NCI-H748 (cell line): ENCODE data around the gene PHF21B.

Experiments
- DNase-seq: peaks from one replicate; lab custom pipeline; 2025; ENCODE audit not compliant: unreplicated experiment; lab: John Stamatoyannopoulos, UW

PHF21B gene

DNA sequence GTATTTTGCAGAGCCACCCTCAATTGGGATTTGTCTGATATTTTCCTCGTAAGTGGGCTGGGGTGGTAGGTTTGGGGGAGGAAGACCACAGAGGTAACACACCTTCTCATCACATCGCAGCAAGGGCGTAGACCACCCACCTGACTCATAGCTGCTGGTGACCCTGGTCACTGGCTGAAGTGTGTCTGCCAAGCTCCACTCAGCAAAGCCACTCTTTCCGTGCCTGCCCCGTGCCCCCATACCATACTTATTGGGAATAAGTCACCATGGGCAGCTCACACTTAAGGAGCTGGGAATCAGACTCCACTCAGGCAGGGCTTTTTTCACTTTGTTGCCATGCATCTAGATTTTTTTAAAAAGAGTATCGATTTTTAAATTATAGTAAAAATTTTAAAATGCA, 111.6 kb downstream of the PHF21B start:
- DNase-seq, result no peak

DNA sequence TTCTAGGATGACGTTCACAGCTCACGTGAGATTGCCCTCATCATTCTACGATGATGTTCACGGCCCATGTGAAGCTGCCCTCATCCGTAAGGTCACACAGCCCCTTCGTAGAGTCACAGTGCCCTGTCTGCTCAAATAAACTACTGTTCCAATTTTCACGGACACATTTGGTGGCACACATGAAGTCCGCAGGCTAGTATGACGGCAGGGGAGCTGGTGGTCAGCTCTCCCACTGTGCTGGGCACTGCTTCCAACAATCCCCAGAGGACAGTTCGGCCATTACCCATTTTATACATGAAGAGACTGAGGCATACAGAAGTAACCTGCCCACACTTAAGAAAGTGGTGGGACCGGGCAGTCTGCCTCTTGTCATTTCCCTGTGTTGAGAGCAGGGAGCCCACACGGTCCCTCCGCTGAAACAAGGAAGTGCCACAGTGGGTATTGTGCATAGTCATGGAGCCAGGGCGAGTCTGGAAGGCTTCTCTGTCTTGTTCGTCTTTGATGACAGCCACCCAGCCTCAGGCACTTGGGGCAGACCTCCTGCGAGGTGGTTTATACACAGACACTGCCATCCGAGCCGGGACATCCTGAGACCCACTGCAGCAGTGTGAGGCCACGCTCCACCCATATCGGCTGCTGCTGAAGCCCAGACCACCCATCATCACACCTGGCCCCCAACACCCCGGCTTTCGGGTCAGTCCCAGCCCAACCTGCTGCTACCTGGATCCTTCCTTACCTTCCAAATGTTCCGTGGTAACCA, 114.3 kb downstream of the PHF21B start:
- no peak for DNase-seq

DNA sequence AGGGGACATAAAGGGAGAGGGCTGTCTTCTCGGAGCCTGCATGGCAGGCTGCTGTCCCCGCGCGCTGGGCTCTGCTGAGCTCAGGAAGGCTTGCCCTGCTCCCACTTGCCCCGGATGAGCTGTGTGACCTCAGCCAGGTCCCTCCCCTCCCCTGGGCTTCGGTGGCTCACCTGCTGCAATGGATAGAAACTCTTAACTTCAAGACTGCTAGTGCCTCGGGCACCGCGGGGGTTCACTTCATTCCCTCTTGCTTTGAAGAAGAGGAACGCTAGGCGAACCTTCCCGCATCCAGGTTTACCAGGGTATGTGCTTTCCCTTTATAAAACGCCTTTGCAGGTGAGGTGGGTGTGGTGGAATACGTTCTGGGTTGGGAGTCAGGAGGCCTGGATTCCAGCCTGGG, 115.0 kb downstream of the PHF21B start:
- no peak for DNase-seq

DNA sequence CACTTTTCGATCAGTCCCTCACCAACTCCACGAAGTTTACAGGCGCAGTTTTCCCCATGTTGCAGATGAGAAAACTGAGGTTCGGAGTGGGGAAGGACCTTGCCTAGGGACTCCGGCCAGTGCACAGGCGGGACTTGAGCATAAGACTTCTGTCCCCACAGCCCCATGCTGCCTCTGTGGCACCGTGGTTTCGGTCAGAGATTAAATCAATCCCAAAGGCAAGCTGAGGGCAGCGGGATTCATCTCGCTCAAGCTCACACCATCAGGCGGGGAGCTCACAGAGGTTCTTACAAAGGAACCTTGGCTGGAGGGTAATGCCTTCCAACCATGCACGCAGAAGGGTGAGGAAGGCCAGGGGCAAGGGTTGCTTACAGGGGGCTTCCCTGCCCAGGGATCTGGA, 115.5 kb downstream of the PHF21B start:
- no peak for DNase-seq

DNA sequence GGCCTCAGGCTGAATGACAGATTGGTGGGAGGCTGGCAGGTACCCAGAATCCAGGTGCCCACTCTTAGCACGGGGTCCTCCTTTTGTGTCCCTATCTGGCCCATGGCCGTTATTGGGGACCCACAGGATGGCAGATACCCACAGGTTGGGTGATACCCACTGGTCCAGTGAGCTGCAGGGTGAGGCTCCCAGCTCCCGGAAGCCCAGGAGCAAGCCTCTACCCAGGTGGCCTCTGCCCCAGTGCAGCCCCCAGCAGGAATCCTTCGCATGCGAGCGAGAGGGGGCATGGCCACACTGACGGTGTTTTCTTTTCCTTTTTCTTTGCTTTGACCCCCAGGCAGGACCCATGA, 116.1 kb downstream of the PHF21B start:
- no peak for DNase-seq

DNA sequence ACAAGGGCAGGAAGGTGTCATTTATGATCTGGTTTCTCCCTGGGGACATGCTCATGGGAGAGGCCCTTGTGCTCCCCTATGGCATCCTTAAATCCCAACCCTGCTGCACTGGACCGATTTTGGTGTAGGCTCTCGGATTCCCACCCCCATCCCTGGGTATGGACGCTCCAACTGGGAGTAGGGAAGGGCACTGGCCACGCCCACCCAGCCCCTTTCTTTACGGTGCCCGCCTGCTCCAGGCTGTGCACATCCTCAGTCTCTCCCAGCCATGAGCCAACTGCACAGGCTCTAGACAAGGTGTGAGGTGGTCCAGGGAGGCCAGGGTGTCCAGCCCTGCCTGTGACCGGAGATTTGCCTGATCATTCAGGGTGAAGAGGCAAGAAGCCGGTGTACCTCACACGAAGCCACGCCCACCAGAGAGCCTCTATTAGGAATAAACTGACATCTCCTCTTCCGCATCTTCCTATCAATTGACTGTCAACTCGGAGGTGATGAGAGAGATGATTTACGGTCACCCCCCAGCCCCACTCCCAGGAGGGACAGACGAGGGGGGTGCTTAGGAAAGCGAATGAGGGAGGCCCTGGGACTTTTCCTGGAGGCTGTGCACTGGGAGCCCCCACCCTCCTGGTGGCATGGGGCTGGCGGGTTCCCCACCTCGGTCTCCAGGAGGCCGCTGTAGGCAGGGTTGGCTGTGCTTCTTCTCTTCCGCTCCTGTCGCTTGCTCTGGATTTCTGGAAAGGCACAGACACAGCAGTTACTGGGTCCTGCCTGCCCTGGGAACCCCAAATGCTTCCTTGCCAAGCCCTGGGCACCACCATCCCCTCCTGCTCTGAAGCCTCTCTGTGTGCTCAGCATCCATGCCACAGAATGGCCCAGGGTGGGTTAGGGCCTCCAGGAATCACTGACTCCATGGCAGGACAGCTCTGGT, 116.7 kb downstream of the PHF21B start:
- DNase-seq, result no peak

DNA sequence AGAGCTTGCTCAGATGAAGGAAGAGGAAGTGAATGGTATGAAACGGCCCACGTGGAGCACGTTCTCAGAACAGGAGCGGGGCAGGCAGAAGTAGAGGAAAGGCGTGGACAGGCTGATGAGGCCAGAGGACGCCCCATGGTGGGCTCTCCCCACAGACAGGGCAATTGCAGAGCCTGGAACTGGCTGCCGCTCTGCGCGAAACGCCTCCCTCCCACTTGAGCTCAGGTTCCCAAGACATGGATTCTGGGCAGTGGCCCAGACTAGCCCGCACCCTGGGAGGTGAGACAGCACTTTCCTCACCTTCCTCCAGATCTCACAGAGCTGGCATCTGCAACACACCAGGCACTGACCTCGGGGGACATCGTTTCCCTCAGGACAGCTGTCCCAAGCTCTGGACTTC, 117.6 kb downstream of the PHF21B start:
- DNase-seq, result no peak

DNA sequence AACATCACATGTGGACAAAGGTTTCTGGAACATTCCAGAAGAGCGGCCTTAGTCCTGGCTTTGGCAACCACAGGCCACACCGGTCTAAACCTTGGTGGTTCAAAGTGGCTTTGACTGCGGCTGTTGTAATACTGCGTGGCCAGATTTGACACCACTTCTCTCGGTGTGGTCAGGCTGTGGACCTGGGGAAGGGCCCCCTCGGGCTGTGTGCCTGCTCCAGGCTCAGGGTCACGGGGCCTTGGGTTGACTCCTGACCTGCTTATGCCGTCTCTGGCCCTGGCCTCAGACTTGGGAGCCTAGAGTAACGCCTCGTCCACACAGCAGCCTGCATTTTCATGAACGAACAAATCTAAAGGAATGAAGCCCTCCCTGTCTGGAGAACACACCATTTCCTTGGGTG, 118.0 kb downstream of the PHF21B start:
- no peak for DNase-seq

DNA sequence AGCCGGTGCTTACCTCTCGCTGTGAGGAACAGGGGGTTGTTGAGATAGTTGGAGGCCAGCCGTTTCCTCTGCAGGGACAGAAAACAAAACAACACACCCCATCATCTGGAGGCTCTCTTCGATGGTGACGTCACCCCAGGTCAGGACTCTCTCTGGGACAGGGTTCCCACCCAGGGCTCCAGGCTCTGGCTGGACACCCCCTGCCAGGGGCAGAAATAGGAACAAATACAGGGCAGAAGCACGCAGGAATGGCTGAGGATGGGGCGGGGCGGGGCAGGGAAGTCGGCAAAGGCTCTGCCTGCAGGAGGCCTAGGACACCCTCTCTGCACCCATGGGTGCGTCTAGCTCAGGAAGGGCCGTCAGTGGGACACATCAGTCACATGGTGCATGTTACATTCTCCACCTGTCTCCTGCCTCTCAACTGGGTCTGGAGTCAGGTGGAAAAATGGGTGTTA, 118.5 kb downstream of the PHF21B start:
- DNase-seq, result no peak

DNA sequence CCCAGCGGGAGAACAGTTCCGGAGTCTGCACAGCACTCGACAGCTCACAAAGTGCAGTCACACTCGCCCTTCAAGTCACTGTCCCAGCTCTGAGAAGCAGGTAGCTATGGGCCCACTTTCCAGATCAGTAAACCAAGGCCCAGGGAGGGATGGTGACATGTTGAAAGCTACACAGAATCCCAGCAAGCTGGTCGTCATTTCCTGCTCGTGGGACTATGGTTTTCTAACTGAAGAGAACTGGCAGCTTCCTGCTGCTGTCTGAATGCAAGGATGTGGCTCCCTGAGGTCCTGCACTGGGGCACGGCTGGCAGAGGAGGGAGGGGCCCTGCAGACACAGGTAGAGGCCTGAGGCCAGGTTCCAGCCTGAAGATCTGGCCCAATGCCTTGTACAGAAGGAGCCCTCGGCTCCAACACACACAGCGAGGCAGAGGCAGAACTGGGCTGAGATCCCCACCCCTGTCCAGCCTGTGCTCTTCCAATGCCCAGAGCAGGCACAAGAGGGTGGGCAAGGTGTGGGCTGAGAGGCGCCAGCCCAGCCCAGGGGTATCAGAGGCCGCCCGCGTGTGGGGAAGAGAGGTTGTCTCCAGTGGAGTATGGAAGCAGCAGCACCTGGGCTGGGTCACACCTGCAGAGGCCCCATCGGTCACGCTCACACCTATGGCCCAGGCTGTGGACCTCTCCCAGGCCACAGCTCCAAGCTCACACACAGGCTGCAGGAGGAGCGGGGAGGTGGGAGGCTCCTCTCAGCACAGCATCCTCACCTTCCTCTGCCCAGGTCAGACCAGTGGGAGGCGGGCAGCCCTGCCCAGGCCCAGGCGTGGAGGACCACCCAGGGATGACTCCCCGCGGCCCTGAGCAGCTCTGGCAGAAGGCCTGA, 119.2 kb downstream of the PHF21B start:
- no peak for DNase-seq

DNA sequence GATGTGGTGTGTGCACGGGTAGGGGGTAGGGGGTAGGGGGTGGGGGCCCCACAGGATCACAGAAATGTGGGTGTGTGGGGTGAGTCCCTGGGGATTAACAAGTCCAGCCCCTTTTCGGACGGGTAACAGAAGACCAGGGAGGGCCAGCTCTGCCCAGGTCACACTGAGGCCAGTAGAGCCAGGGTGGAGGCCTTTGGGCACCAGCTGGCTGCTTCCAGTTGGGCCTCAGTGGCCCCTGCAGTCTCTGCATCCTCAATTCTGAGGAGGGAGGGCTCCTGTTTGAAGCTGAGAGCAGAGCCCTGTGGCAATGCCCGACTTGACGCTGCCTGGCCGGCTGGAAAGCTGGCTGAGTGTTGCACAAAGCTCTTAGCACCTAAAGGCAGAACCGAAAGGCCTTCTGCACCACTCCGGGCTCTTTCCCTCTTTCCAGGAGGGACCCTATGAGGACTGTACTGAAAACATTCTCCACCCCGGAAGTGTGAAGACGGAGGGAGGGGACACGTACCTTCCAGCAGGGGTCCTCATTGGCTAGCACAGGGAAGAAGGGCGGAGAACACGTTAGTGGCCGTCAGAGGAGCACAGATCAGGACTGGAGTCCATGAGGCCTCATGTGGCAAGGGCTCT, 120.4 kb downstream of the PHF21B start:
- DNase-seq, result no peak

DNA sequence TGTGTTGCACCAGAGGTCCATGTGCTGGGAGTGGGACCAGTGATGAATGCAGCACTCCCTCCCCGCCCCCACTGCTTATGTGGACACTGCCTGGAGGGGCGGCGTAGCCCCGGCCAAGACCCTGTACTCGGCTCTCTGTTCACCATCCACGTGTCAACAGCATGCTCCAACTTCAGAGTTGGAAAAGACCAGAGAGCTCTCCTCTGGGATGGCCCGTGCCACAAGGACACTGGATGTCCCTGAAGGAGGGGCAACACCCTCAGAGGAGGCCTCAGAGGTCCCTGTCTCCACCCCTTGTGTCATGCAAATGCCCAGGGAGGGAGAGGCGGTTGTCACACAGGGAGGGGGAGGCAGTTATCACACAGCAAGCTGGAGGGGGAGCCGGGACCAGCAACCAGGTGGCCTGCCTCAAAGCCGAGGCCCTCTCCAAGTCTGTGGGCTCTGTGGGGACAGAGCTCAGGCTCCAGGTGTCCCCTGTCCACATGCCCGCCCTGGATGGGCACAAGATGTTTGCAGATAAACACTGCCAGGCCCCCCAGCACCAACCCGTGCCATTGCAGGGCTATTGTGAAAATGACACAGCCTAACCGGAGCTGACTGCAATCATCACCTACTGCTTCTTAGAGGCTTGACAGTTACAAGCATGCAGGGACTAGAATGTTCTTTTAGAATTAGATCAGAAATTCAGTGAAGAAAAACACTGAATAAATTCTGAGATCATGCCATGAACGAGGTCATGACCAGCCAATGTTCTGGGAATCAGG, 121.1 kb downstream of the PHF21B start:
- no peak for DNase-seq

DNA sequence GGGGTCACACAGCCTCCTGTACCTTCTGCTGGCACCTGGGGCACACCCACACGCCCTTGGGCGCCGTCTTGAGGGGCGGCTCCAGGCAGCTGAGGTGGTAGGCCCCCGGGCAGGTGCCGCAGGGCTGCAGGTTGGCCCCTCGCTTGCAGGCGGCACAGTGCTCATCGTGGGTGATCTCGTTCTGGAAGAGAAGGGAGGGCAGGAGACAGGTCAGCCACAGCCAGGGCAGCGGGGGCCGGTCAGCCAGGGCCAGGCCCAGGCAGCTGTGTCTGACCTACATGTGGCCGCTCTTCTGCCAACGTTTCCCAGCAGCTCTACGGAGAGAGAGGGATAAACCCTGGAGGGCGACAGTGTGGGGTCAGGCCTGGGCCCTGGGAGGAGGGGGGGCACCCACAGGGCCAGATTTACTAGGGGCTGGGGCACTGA, 121.9 kb downstream of the PHF21B start:
- DNase-seq, result no peak

DNA sequence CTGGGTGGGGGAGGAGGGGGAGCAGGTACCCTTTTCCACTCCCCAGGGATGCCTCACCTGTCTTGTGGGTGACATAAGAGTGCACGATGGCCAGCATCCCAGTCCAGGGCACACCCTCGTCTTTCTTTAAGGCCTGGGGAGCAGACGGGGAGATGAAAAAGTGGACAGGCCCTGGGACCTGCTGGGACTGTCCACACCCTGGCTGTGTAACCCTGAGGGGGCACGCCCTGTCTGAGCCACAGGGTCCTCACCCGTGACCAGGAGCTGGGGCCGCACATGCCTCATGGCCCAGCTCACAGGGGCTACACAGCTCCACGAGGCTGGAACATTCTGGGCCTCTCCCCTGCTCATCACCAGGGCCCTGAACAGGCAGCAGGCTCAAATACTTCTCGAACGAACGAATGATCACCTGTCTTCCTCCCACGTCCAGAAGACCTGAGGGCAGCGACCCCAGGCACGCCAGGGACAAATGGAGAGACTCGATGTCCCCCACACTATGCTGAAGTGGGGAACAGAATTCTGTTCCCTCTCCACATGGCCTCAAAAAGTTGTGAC, 123.9 kb downstream of the PHF21B start:
- no peak for DNase-seq

DNA sequence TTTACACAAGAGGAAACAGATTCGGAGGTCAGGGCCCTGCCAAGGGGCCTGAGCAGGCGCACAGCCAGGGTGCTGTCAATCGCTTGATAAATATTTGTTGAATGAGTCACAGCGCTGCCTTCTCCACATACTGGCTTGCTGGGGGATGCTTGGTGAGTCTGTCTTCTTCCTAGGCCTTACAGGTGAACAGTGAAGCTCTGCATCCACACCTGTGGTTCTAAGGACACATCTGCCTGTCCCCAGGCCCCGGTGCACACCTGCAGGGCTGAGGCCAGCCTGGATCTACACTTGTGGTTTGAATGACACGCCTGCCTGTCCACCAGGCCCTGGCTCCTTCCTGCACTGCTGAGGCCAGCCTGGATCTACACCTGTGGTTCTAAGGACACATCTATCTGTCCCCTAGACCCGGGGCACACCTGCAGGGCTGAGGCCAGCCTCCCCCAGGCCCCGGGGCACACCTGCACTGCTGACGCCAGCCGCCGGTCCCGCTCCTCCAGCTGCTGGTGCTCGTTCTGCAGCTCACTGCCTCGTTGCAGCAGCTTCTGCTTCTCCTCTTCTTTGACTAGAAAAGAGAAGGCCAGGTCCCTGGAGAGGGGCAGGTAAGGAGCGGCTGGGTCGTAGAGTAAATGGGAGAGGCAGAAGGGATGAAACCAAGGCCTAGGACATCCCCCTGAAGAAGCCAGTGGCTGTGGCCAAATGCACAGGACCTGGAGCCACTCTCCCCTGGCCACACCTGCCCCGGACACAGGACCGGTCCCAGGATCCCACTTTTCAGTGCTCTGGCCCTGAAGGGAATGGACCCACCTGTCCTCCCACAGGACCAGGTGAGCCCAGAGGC, 124.6 kb downstream of the PHF21B start:
- DNase-seq, result no peak

DNA sequence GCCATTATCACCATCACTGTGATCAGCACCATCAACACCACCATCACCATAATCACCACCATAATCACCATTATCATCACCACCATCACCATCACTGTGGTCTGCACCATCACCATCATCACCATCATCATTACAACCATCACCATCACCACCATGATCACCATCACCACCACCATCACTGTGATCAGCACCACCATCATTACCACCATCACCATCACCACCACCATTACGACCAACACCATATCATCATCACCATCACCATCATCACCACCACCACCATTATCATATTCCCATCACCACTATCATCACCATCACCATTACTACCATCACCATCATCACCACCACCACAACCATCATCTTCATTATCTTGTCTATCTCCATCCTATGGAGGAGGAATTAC, 125.2 kb downstream of the PHF21B start:
- no peak for DNase-seq

DNA sequence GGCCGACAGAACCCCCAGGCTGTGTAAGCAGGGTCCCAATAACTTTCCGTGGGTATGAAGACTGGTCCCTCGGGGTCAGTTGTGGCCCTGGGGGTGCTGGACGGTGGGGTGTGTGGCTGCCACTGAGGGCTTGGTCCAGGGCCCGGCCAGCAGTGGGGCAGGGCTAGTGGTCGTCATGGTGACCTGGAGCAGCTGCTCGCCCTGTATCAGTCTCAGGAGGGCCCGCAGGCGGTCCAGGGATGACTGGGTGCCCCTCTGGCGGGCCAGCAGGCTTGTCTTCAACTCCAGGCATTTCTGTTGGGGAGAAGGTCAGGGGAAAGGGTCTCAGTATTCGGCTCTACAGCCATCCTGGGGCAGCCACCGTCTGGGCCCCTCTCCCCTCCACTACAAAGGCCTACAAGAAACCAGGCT, 126.8 kb downstream of the PHF21B start:
- no peak for DNase-seq

DNA sequence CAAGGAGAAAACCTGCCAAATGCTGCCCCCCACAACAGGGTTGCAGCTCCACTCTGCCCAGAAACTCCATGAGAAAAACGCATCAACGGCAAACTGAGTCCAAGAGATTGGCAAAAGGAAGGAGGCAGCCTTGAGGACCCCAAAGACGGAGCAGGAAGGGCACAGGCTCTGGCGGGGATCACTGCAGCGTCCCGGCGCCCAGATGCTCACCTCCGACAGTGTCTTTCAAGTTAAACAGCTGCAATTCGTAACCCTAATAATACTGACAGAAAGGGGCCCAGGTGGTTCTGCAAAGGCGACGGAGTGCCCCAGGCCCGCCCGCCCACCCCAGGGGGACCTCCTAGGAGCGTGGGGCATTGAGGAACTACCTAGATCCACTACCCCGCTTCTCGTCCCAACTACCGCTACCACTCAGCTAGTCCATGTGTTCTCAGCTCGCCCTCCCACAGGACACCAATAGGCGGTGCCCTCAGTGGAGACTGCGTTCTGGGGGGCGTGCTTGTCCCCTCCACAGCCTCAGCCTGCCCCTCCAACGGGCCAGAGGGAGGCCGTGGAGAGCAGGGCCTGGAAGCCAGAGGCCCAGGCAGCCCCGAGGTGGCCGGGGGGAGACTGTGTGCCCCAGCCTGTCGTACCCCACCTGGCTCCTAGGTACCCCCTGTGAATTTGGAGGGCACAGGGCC, 127.4 kb downstream of the PHF21B start:
- DNase-seq, result no peak
